H1 (cell line): ENCODE results near the gene DMXL2.

Experiments
- CHD1 ChIP-seq: IDR thresholded peaks from 2 replicates; pipeline ENCODE4 v1.6.1; 2012; ENCODE audit warnings: low read depth, low read length, improper control_type of control experiment
- CTCF ChIP-seq, 3 experiments: IDR thresholded peaks; 1 replicate in 2 of 3; 2 replicates in 1 of 3; pipeline versions ENCODE4 v1.5.1 to v1.6.1; 2011; ENCODE audit warnings: low read length in 3 of 3, mild to moderate bottlenecking in 3 of 3, inconsistent platforms in 2 of 3, low read depth in 1 of 3, moderate library complexity in 1 of 3; ENCODE audit not compliant: insufficient read depth in 1 of 3; ENCODE audit errors: control extremely low read depth in 1 of 3
- EP300 ChIP-seq, 2 experiments: IDR thresholded peaks; 1 replicate in 1 of 2; 2 replicates in 1 of 2; pipeline ENCODE4 v1.6.1; 2011 to 2012; ENCODE audit warnings: low read depth in 2 of 2, low read length in 2 of 2, mild to moderate bottlenecking in 2 of 2, borderline replicate concordance in 1 of 2, inconsistent platforms in 1 of 2, moderate library complexity in 1 of 2
- EZH2 ChIP-seq: fragments of 200-600 bp; sonication (generic); IDR thresholded peaks from 2 replicates; pipeline ENCODE4 v1.7.1; 2012; ENCODE audit warnings: low read depth, mild to moderate bottlenecking, moderate library complexity, low read length, inconsistent platforms; ENCODE audit not compliant: severe bottlenecking
- FOSL1 ChIP-seq: IDR thresholded peaks from 2 replicates; pipeline ENCODE4 v1.6.1; 2011; ENCODE audit warnings: mild to moderate bottlenecking, low read depth, low read length, moderate library complexity; ENCODE audit not compliant: insufficient read depth
- GTF2F1 ChIP-seq: IDR thresholded peaks from 2 replicates; pipeline ENCODE4 v1.6.1; 2012; ENCODE audit warnings: low read depth, low read length, improper control_type of control experiment, borderline replicate concordance
- KDM5A ChIP-seq: fragments of 200-600 bp; IDR thresholded peaks from 2 replicates; pipeline ENCODE4 v1.7.1; 2012; ENCODE audit warnings: mild to moderate bottlenecking, low read length, inconsistent platforms, mixed read lengths
- POLR2A ChIP-seq, 2 experiments: IDR thresholded peaks; 1 replicate in 1 of 2; 2 replicates in 1 of 2; pipeline ENCODE4 v1.6.1; 2011; ENCODE audit warnings: low read depth in 2 of 2, low read length in 2 of 2, mild to moderate bottlenecking in 2 of 2; ENCODE audit errors: control extremely low read depth in 1 of 2
- POLR2AphosphoS5 ChIP-seq: IDR thresholded peaks from 2 replicates; pipeline ENCODE4 v1.6.1; 2011; ENCODE audit warnings: low read depth, low read length
- RFX5 ChIP-seq: IDR thresholded peaks from 2 replicates; pipeline ENCODE4 v1.6.1; 2011; ENCODE audit warnings: low read depth, low read length, improper control_type of control experiment, borderline replicate concordance
- RNF2 ChIP-seq: fragments of 200-900, 300-1000 bp; sonication (generic); IDR thresholded peaks from 2 replicates; pipeline ENCODE4 v1.7.1; 2016; ENCODE audit warnings: borderline replicate concordance, low read depth, mild to moderate bottlenecking, antibody characterized with exemption, low read length; ENCODE audit not compliant: poor library complexity, severe bottlenecking; ENCODE audit errors: missing control alignments
- SP1 ChIP-seq: IDR thresholded peaks from 2 replicates; pipeline ENCODE4 v1.6.1; 2011; ENCODE audit warnings: low read depth, low read length
- USF2 ChIP-seq: IDR thresholded peaks from 2 replicates; pipeline ENCODE4 v1.6.1; 2011; ENCODE audit warnings: low read length, improper control_type of control experiment

DNA sequence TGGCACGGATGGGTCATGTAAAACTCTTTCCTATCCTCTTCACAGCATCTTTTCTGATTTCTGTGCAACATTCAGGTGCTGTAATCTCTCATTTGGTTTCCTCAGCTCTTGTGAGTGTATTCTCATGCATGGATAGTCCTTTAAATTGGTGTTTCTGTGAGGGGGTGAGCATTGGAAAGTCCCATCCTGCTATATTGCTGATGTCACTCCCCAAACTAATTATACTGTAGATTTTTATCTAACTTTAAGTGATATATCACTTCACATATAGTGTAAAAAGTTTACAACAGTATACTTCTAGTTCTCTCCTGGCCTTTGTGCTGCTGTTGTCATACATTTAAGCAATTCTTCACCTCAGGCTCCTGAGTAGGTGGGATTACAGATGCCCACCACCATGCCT, 178.5 kb downstream of the DMXL2 start:
- TF ChIP-seq CTCF (IDR thresholded peaks at IDR 0.05; ENCODE audit: control extremely low read depth in 1 of 3, insufficient read depth in 1 of 3, low read depth in 1 of 3, low read length in 3 of 3), result no peak
- no peak for TF ChIP-seq KDM5A
- TF ChIP-seq POLR2A (IDR thresholded peaks at IDR 0.05; ENCODE audit: control extremely low read depth in 1 of 2, low read depth in 2 of 2, low read length in 2 of 2), result no peak
- TF ChIP-seq FOSL1, result no peak
- TF ChIP-seq GTF2F1, result no peak
- no peak for TF ChIP-seq EP300 (IDR thresholded peaks at IDR 0.05; ENCODE audit: borderline replicate concordance in 1 of 2, low read depth in 2 of 2, low read length in 2 of 2)
- TF ChIP-seq SP1, result no peak
- no peak for TF ChIP-seq CHD1
- TF ChIP-seq RFX5, result no peak
- TF ChIP-seq POLR2AphosphoS5, result no peak
- no peak for TF ChIP-seq USF2
- TF ChIP-seq RNF2, result no peak
- no peak for TF ChIP-seq EZH2
